ENCODE results near the gene HSPD1. TPM values are rescaled to one million over a fixed set of nuclear protein-coding genes. Genes with fewer than 3 reads are reported as not detected.

Gene HSPD1
- total RNA-seq, 1 experiment from 2014 or later = 410 TPM

DNA sequence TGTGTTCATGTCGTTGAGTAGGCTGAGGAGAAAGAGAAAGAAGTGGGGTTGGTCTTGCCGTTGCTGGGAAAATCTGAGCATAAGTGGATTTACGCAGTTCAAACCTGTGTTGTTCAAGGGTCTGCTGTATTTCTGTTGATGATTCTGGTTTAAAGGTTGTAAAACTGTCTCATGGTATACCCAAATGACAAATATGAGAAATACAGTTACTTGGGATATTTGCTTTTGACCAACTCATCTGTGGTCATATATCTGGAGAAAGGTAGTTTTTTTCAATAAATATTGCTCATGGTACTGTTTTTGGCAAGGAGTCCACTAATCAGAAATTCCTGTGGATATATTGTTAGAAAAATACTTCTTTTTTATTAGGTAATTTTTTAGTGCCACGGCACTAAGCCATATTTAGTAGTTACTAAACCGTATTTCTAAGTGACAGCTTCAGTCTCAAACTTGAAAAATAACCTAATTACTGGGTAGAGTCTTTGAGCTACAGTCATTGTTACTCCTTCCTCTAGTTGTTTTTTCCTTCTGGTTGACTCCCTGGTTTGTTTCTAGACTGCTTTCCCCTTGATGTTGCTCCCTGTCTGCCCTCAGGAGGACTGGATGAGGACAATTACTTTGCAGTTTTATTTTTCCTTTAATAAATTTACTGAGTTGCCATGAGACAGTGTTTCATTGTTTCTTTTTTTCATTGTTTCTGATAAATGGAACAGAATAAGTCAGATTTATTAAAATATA is 47.7 kb upstream of the HSPD1 start:
- ChIA-PET CTCF (no interaction called here), POLR2A (ENCODE audit: unreplicated experiment) (no interaction called here)
- no TSS peak for BruUV-seq (replicated peaks)
- no peak overlapping the region for H2AFZ ChIP-seq (ENCODE audit: low read length)
- H3K27ac ChIP-seq (ENCODE audit: low read length) = peak overlapping the region; percentile 57
- DNase-seq (peak; percentile 39), ATAC-seq (peak; percentile 95)
- intact Hi-C loops (cut with micrococcal nuclease) = no loop called here
- H3K27me3 ChIP-seq (ENCODE audit: low read length) = no peaks in the 10 kb centered on the region
- H3K9me2 ChIP-seq (replicated peaks; ENCODE audit: low read length) = no peaks in the 10 kb centered on the region
- H4K20me1 ChIP-seq (ENCODE audit: low read length) = peaks cover 7% of the 10 kb centered on the region; the same call in 1 of the 2 replicates
- H3K4me3 ChIP-seq (ENCODE audit: low read length) = no peak overlapping the region
- H3K4me2 ChIP-seq (ENCODE audit: low read length) = no peak overlapping the region
- H3K9me3 ChIP-seq (ENCODE audit: low read length) = no peaks in the 10 kb centered on the region
- H3K36me3 ChIP-seq (ENCODE audit: low read depth, low read length) = peaks cover 38% of the 10 kb centered on the region
- H3F3A ChIP-seq (ENCODE audit: low read length, unreplicated experiment) = no peaks in the 10 kb centered on the region
- H3K9ac ChIP-seq (ENCODE audit: low read length) = no peak overlapping the region
- 0 out of 2 replicates have a peak, but pooled peaks cover 4% of the 10 kb centered on the region for H3K79me2 ChIP-seq (ENCODE audit: low read length)
- H3K4me1 ChIP-seq (ENCODE audit: insufficient read depth, low read length) = 0 out of 2 replicates have a peak, but pooled peaks cover 5% of the 10 kb centered on the region
- TF ChIP-seq EZH2 (IDR thresholded peaks at IDR 0.05; ENCODE audit: low read length, unreplicated experiment) = no peak
- TF ChIP-seq, protein P1, sequence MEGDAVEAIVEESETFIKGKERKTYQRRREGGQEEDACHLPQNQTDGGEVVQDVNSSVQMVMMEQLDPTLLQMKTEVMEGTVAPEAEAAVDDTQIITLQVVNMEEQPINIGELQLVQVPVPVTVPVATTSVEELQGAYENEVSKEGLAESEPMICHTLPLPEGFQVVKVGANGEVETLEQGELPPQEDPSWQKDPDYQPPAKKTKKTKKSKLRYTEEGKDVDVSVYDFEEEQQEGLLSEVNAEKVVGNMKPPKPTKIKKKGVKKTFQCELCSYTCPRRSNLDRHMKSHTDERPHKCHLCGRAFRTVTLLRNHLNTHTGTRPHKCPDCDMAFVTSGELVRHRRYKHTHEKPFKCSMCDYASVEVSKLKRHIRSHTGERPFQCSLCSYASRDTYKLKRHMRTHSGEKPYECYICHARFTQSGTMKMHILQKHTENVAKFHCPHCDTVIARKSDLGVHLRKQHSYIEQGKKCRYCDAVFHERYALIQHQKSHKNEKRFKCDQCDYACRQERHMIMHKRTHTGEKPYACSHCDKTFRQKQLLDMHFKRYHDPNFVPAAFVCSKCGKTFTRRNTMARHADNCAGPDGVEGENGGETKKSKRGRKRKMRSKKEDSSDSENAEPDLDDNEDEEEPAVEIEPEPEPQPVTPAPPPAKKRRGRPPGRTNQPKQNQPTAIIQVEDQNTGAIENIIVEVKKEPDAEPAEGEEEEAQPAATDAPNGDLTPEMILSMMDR (conservative IDR thresholded peaks at IDR 0.05; ENCODE audit: low read depth, low read length) = no peak
- TF ChIP-seq EZH2phosphoT487 (IDR thresholded peaks at IDR 0.05; ENCODE audit: borderline replicate concordance, low read length) = no peak

GRCh38 chr2:197543206-197543605 is 43.6 kb upstream of the HSPD1 start:
- Histone ChIP-seq H3K9me3 (ENCODE audit: low read length) (no peaks in the 10 kb centered on the region), H3K4me3 (ENCODE audit: low read length) (no peak overlapping the region), H2AFZ (ENCODE audit: low read length) (no peak overlapping the region), H3K9me2 (replicated peaks; ENCODE audit: low read length) (no peaks in the 10 kb centered on the region), H3K9ac (ENCODE audit: low read length) (no peak overlapping the region), H3K27me3 (ENCODE audit: low read length) (no peaks in the 10 kb centered on the region), H3K4me1 (ENCODE audit: insufficient read depth, low read length) (0 out of 2 replicates have a peak, but pooled peaks cover 5% of the 10 kb centered on the region), H3K36me3 (ENCODE audit: low read depth, low read length) (peaks cover 43% of the 10 kb centered on the region), H3K4me2 (ENCODE audit: low read length) (no peak overlapping the region), H3K79me2 (ENCODE audit: low read length) (peaks cover 9% of the 10 kb centered on the region; the same call in 1 of the 2 replicates), H4K20me1 (ENCODE audit: low read length) (peaks cover 12% of the 10 kb centered on the region; the same call in 1 of the 2 replicates), H3K27ac (ENCODE audit: low read length) (no peak overlapping the region), H3F3A (ENCODE audit: low read length, unreplicated experiment) (no peaks in the 10 kb centered on the region)
- intact Hi-C loops (cut with micrococcal nuclease) = no loop called here
- ATAC-seq (no peak), DNase-seq (no peak)
- ChIA-PET CTCF (no interaction called here), POLR2A (ENCODE audit: unreplicated experiment) (no interaction called here)
- BruUV-seq (replicated peaks) = no TSS peak
- TF ChIP-seq, protein P1 (conservative IDR thresholded peaks at IDR 0.05; ENCODE audit: low read depth, low read length) = no peak
- TF ChIP-seq EZH2 (IDR thresholded peaks at IDR 0.05; ENCODE audit: low read length, unreplicated experiment) (no peak), EZH2phosphoT487 (IDR thresholded peaks at IDR 0.05; ENCODE audit: borderline replicate concordance, low read length) (no peak)

GRCh38 chr2:197539734-197540133 is 40.1 kb upstream of the HSPD1 start:
- no peaks in the 10 kb centered on the region for H3K27me3 ChIP-seq (ENCODE audit: low read length)
- DNase-seq (no peak), ATAC-seq (no peak)
- H3K9ac ChIP-seq (ENCODE audit: low read length) = no peak overlapping the region
- intact Hi-C loops (cut with micrococcal nuclease) = no loop called here
- no peak overlapping the region for H2AFZ ChIP-seq (ENCODE audit: low read length)
- no peaks in the 10 kb centered on the region for H3K9me3 ChIP-seq (ENCODE audit: low read length)
- no peaks in the 10 kb centered on the region for H3F3A ChIP-seq (ENCODE audit: low read length, unreplicated experiment)
- peaks cover 11% of the 10 kb centered on the region for H3K79me2 ChIP-seq (ENCODE audit: low read length)
- no peaks in the 10 kb centered on the region for H3K4me1 ChIP-seq (ENCODE audit: insufficient read depth, low read length)
- TF ChIP-seq EZH2 (IDR thresholded peaks at IDR 0.05; ENCODE audit: low read length, unreplicated experiment) = no peak
- TF ChIP-seq, protein P1 (conservative IDR thresholded peaks at IDR 0.05; ENCODE audit: low read depth, low read length) = no peak
- TF ChIP-seq EZH2phosphoT487 (IDR thresholded peaks at IDR 0.05; ENCODE audit: borderline replicate concordance, low read length) = no peak
- H3K9me2 ChIP-seq (replicated peaks; ENCODE audit: low read length) = no peaks in the 10 kb centered on the region
- no TSS peak for BruUV-seq (replicated peaks)
- no peak overlapping the region for H3K4me3 ChIP-seq (ENCODE audit: low read length)
- H4K20me1 ChIP-seq (ENCODE audit: low read length) = 0 out of 2 replicates have a peak, but pooled peaks cover 5% of the 10 kb centered on the region
- ChIA-PET CTCF (no interaction called here), POLR2A (ENCODE audit: unreplicated experiment) (interaction anchor here (0.6 kb wide), 1 partner anchor 87 kb away, joined by 3 read pairs; no protein-coding TSS in a partner anchor)
- peaks cover 53% of the 10 kb centered on the region for H3K36me3 ChIP-seq (ENCODE audit: low read depth, low read length)
- H3K27ac ChIP-seq (ENCODE audit: low read length) = no peak overlapping the region
- no peak overlapping the region for H3K4me2 ChIP-seq (ENCODE audit: low read length)

Measured in PC-3 (cell line).